Mesothelial cell of epicardium (in vitro differentiated cells): ENCODE results near the gene TCEAL9. TPM values are rescaled to one million over a fixed set of nuclear protein-coding genes. Genes with fewer than 3 reads are reported as not detected.
A peak's percentile ranks its signal among the peaks of the same experiment; 100 is the strongest.

Experiments used
- DNase-seq, 2 experiments: peaks; one replicate each; pipeline ENCODE4 v3.0.0; 2021; ENCODE audit warnings: low spot score in 2 of 2; ENCODE audit not compliant: unreplicated experiment in 2 of 2
- H3K27ac Mint-ChIP-seq: 2 replicates; pipeline ENCODE4 v1.8.0; 2021; ENCODE audit warnings: mixed read lengths
- H3K27me3 Mint-ChIP-seq: 2 replicates; pipeline ENCODE4 v1.8.0; 2021; ENCODE audit warnings: low read depth, mixed read lengths
- H3K36me3 Mint-ChIP-seq: 2 replicates; pipeline ENCODE4 v1.8.0; 2021; ENCODE audit warnings: mixed read lengths
- H3K4me1 Mint-ChIP-seq: 2 replicates; pipeline ENCODE4 v1.8.0; 2021; ENCODE audit warnings: mixed read lengths
- H3K4me3 Mint-ChIP-seq: 2 replicates; pipeline ENCODE4 v1.8.0; 2021; ENCODE audit warnings: mild to moderate bottlenecking, moderate library complexity, mixed read lengths
- H3K9me3 Mint-ChIP-seq: 2 replicates; pipeline ENCODE4 v1.8.0; 2021; ENCODE audit warnings: mixed read lengths
- CTCF ChIP-seq: fragments of 200-600 bp; sonication (generic); IDR thresholded peaks from one replicate; pipeline ENCODE4 v1.5.0; 2021; ENCODE audit warnings: antibody characterized with exemption; ENCODE audit not compliant: unreplicated experiment
- total RNA-seq: library from RNA; stranded (reverse); gene quantifications from 3 replicates; pipeline ENCODE4 v1.2.1, GENCODE V29; 2021

TCEAL9 gene
- total RNA-seq, 1 donor from 2014 or later: 60.1 TPM

GRCh38 chrX:103330681-103331288, 25.5 kb upstream of the TCEAL9 start:
- Mint-ChIP-seq H3K9me3 (peaks cover 12% of the 10 kb centered on the region), H3K27ac (peak overlapping the region; percentile 70), H3K36me3 (no peaks in the 10 kb centered on the region), H3K4me3 (peak overlapping the region; percentile 66), H3K27me3 (no peaks in the 10 kb centered on the region), H3K4me1 (peaks cover 18% of the 10 kb centered on the region)
- TF ChIP-seq CTCF: no peak
- no peak for DNase-seq

GRCh38 chrX:103338663-103339062, 17.6 kb upstream of the TCEAL9 start:
- Mint-ChIP-seq H3K9me3 (no peaks in the 10 kb centered on the region), H3K27ac (no peak overlapping the region), H3K4me1 (no peaks in the 10 kb centered on the region), H3K36me3 (no peaks in the 10 kb centered on the region), H3K4me3 (no peak overlapping the region), H3K27me3 (no peaks in the 10 kb centered on the region)
- no peak for TF ChIP-seq CTCF
- DNase-seq: no peak

GRCh38 chrX:103343105-103343504, 13.2 kb upstream of the TCEAL9 start:
- H3K4me3 Mint-ChIP-seq: no peak overlapping the region
- no peak overlapping the region for H3K27ac Mint-ChIP-seq
- DNase-seq: no peak
- peak; percentile 85 for TF ChIP-seq CTCF
- H3K4me1 Mint-ChIP-seq: no peaks in the 10 kb centered on the region
- peaks cover 7% of the 10 kb centered on the region for H3K9me3 Mint-ChIP-seq
- peaks cover 2% of the 10 kb centered on the region for H3K27me3 Mint-ChIP-seq
- no peaks in the 10 kb centered on the region for H3K36me3 Mint-ChIP-seq

- Mint-ChIP-seq H3K4me1 (peaks cover under 1% of the 10 kb centered on the region), H3K36me3 (no peaks in the 10 kb centered on the region), H3K27ac (no peak overlapping the region), H3K9me3 (peaks cover 13% of the 10 kb centered on the region), H3K4me3 (no peak overlapping the region), H3K27me3 (peaks cover 2% of the 10 kb centered on the region)
- no peak for DNase-seq
- TF ChIP-seq CTCF: no peak
Observed at GRCh38 chrX:103344606-103345005, 11.7 kb upstream of the TCEAL9 start.

- peaks cover 2% of the 10 kb centered on the region for H3K27me3 Mint-ChIP-seq
- H3K4me1 Mint-ChIP-seq: peaks cover 9% of the 10 kb centered on the region
- no peak for TF ChIP-seq CTCF
- peaks cover 13% of the 10 kb centered on the region for H3K9me3 Mint-ChIP-seq
- no peak for DNase-seq
- no peak overlapping the region for H3K27ac Mint-ChIP-seq
- H3K4me3 Mint-ChIP-seq: peak overlapping the region; percentile 34
- no peaks in the 10 kb centered on the region for H3K36me3 Mint-ChIP-seq
Observed at GRCh38 chrX:103347682-103348397, 8.5 kb upstream of the TCEAL9 start.
